ENCODE data around the gene HEMK1.

Gene HEMK1

GRCh38 chr3:50545781-50546180 is 23.5 kb upstream of the HEMK1 start:
- no peak for DNase-seq

GRCh38 chr3:50549226-50549625 is 20.1 kb upstream of the HEMK1 start:
- no peak for DNase-seq

- peak; percentile 2 to 3 for DNase-seq
Observed at GRCh38 chr3:50550079-50550736, 19.1 kb upstream of the HEMK1 start.

- DNase-seq: no peak
Observed at GRCh38 chr3:50551054-50551659, 18.2 kb upstream of the HEMK1 start.

GRCh38 chr3:50551681-50552435 is 17.5 kb upstream of the HEMK1 start:
- no peak for DNase-seq

- no peak for DNase-seq
Observed at GRCh38 chr3:50552598-50552997, 16.7 kb upstream of the HEMK1 start.

- no peak for DNase-seq
Observed at GRCh38 chr3:50554553-50554952, 14.8 kb upstream of the HEMK1 start.

- no peak for DNase-seq
Observed at GRCh38 chr3:50557106-50557505, 12.2 kb upstream of the HEMK1 start.

- DNase-seq: no peak
Observed at GRCh38 chr3:50557915-50558314, 11.4 kb upstream of the HEMK1 start.

- DNase-seq: no peak
Observed at GRCh38 chr3:50559702-50560101, 9.6 kb upstream of the HEMK1 start.

GRCh38 chr3:50562861-50563260 is 6.5 kb upstream of the HEMK1 start:
- DNase-seq: no peak

- DNase-seq: no peak
Observed at GRCh38 chr3:50563867-50564266, 5.5 kb upstream of the HEMK1 start.

GRCh38 chr3:50564321-50564720 is 5.0 kb upstream of the HEMK1 start:
- DNase-seq: no peak

- DNase-seq: no peak
Observed at GRCh38 chr3:50567011-50567385, 2.3 kb upstream of the HEMK1 start.

GRCh38 chr3:50567386-50568167 is 1.7 kb upstream of the HEMK1 start, which contains the start of gene C3orf18:
TSS of gene C3orf18 (minus strand) at chr3:50567747. CDS start at chr3:50565699, 2,048 bp downstream.
- peak; percentile 12 to 52 for DNase-seq

GRCh38 chr3:50570508-50571279 is 1.4 kb downstream of the HEMK1 start:
- DNase-seq: no peak

- DNase-seq: no peak
Observed at GRCh38 chr3:50571486-50571885, 2.2 kb downstream of the HEMK1 start.

GRCh38 chr3:50572158-50572557 is 2.8 kb downstream of the HEMK1 start:
- DNase-seq: peak in 1 of 2 experiments; percentile 3

GRCh38 chr3:50572801-50573371 is 3.6 kb downstream of the HEMK1 start:
- DNase-seq: no peak

- no peak for DNase-seq
Observed at GRCh38 chr3:50573566-50574443, 4.5 kb downstream of the HEMK1 start.

GRCh38 chr3:50574444-50574831 is 5.1 kb downstream of the HEMK1 start:
- no peak for DNase-seq
